Lower lobe of right lung (tissue), 2 donors: ENCODE data around the gene KIF13A. TPM values are rescaled to one million over a fixed set of nuclear protein-coding genes. Genes with fewer than 3 reads are reported as not detected.

Experiments used
- ATAC-seq, 2 donors: fragments of 200-7000 bp; cut with Tn5 transposase; one replicate each; pipeline ENCODE4 v1.9.1; 2020 to 2022; ENCODE audit warnings: mild to moderate bottlenecking in 2 of 2, moderate library complexity in 2 of 2
- DNase-seq: peaks from one replicate; pipeline ENCODE4 v3.0.0-alpha.2; 2020
- H3K27ac ChIP-seq: fragments of 200-600 bp; one replicate; pipeline ENCODE4 v1.8.0; 2022
- H3K27me3 ChIP-seq: fragments of 200-600 bp; one replicate; pipeline ENCODE4 v1.8.0; 2022; ENCODE audit warnings: low read depth
- H3K36me3 ChIP-seq: fragments of 200-600 bp; one replicate; pipeline ENCODE4 v1.8.0; 2022; ENCODE audit warnings: mild to moderate bottlenecking
- H3K4me1 ChIP-seq: fragments of 200-600 bp; one replicate; pipeline ENCODE4 v1.8.0; 2022
- H3K4me3 ChIP-seq: fragments of 200-600 bp; one replicate; pipeline ENCODE4 v1.8.0; 2022; ENCODE audit warnings: mild to moderate bottlenecking
- H3K9me3 ChIP-seq: fragments of 200-600 bp; one replicate; pipeline ENCODE4 v1.8.0; 2022
- intact Hi-C: fragments of 100-400 bp; cut with DNase I; formaldehyde crosslinking; loops from one replicate; pipeline ENCODE4 v1.11.0; 2022
- total RNA-seq: library from RNA; stranded (reverse); fragmentation: NEBNext Ultra II Directional; extraction: Animal tissue kit (Norgen Biotek cat#: 25700); gene quantifications from one replicate; pipeline ENCODE4 v1.2.1, GENCODE V29; 2021
- TF ChIP-seq, protein P1 (sequence below): fragments of 200-600 bp; IDR thresholded peaks from one replicate; pipeline ENCODE4 v1.8.0; 2022; ENCODE audit warnings: antibody characterized with exemption, mild to moderate bottlenecking
- donor health status: DM: no; HTN: yes; CAD: no; lungs with severe emphysema.

The KIF13A gene
- total RNA-seq, 1 donor from 2014 or later: 55.2 TPM

DNA sequence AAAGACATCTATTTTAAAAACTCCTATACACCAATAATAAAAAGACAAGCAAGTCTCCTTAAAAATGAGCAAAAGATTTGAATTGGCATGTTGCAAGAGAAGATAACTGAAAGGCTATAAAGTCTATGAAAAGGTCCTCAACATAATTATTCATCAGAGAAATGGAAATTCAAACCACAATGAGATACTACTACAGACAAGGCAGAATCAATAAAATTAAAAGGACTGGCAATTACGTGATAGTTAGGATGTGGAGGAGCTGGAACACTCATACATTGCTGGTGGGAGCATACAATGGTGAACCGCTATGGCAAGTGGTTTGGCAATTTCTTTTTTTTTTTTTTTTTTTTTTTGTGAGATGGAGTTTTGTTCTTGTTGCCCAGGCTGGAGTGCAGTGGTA is 43.8 kb upstream of the KIF13A start:
- TF ChIP-seq, protein P1, sequence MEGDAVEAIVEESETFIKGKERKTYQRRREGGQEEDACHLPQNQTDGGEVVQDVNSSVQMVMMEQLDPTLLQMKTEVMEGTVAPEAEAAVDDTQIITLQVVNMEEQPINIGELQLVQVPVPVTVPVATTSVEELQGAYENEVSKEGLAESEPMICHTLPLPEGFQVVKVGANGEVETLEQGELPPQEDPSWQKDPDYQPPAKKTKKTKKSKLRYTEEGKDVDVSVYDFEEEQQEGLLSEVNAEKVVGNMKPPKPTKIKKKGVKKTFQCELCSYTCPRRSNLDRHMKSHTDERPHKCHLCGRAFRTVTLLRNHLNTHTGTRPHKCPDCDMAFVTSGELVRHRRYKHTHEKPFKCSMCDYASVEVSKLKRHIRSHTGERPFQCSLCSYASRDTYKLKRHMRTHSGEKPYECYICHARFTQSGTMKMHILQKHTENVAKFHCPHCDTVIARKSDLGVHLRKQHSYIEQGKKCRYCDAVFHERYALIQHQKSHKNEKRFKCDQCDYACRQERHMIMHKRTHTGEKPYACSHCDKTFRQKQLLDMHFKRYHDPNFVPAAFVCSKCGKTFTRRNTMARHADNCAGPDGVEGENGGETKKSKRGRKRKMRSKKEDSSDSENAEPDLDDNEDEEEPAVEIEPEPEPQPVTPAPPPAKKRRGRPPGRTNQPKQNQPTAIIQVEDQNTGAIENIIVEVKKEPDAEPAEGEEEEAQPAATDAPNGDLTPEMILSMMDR: no peak
- DNase-seq (no peak), ATAC-seq (no peak)
- intact Hi-C loops: no loop called here
- Histone ChIP-seq H3K9me3 (no peaks in the 10 kb centered on the region), H3K27ac (no peak overlapping the region), H3K27me3 (no peaks in the 10 kb centered on the region), H3K36me3 (no peaks in the 10 kb centered on the region), H3K4me3 (no peak overlapping the region), H3K4me1 (no peaks in the 10 kb centered on the region)

DNA sequence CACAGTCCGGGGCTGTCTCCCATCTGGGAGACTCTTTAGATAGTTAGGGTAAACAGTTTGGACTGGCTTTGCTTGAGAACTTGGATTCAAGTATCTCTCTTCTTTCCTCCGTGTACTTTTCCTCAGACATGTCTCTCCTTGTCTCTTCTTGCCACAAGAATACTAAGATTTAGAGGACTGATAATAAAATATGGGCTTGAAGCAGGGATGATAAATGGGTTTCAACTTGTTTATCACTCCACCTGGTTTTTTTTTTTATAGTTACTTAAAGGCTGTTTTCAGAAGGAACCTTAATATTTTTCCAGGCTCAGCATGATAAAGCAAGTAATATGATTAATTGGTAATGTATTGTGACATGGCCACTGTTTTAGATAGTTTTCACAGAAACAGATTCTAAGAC is 40.9 kb upstream of the KIF13A start:
- TF ChIP-seq, protein P1: no peak
- intact Hi-C loops: no loop called here
- no peaks in the 10 kb centered on the region for H3K9me3 ChIP-seq
- H3K36me3 ChIP-seq: no peaks in the 10 kb centered on the region
- DNase-seq (no peak), ATAC-seq (no peak)
- no peak overlapping the region for H3K4me3 ChIP-seq
- H3K27me3 ChIP-seq: no peaks in the 10 kb centered on the region
- H3K27ac ChIP-seq: no peak overlapping the region
- no peaks in the 10 kb centered on the region for H3K4me1 ChIP-seq

DNA sequence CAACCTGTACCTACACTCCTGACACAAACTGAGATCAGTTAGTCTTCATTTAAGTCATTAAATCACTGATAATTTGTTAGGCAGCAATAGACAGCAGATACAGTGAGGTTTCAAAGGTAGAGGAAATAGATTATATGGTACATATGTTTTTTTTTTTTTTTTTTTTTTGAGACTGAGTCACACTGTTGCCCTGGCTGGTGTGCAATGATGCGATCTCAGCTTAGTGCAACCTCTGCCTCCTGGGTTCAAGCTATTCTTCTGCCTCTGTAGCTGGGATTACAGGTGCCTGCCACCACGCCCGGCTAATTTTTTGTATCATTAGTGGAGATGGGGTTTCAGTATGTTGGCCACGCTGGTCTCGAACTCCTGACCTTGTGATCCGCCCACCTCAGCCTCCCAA is 38.2 kb upstream of the KIF13A start:
- Histone ChIP-seq H3K4me3 (no peak overlapping the region), H3K9me3 (no peaks in the 10 kb centered on the region), H3K27me3 (no peaks in the 10 kb centered on the region), H3K4me1 (no peaks in the 10 kb centered on the region), H3K27ac (no peak overlapping the region), H3K36me3 (no peaks in the 10 kb centered on the region)
- ATAC-seq (no peak), DNase-seq (no peak)
- intact Hi-C loops: no loop called here
- TF ChIP-seq, protein P1: no peak

DNA sequence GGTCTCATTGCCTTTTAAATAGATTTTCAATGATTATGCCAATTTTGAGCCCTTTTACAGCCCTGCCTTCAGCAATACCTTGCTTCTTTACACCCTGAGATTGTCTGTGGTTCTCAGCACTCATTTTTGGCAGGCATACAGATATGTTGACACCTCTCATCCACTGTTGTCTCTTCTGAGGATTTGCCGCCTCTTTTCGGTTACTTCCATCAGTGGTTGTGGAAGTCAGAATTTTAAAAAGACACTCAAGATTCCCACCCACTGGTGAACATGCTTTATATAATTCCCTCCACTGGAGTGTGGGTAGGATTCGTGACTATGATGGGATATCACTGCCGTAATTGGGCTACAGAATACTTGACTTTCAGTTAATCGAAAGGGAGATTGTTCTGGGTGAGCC is 37.4 kb upstream of the KIF13A start:
- no peaks in the 10 kb centered on the region for H3K9me3 ChIP-seq
- no peaks in the 10 kb centered on the region for H3K4me1 ChIP-seq
- H3K27me3 ChIP-seq: peaks cover 5% of the 10 kb centered on the region
- ATAC-seq (no peak), DNase-seq (no peak)
- H3K36me3 ChIP-seq: no peaks in the 10 kb centered on the region
- intact Hi-C loops: no loop called here
- no peak overlapping the region for H3K4me3 ChIP-seq
- no peak overlapping the region for H3K27ac ChIP-seq
- TF ChIP-seq, protein P1: no peak

DNA sequence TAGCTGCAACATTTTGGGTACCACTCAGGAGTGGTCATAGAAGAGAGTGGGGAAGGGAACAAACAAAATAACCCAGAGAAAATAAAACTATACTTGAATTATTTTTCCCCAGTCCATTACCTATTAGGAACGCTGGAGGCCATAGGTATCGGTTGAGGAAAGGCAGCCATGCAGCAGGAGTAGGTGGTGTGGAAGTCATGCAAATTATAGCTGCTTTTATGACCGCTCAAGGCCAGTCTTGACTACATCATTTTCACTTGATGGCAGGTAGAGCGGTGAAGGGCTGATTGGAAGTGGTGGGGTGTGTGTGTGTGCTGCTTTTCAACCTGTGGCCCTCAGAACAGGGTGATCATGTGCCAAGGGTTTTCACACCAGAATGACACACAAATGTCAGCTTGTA is 36.5 kb upstream of the KIF13A start:
- H3K27me3 ChIP-seq: peaks cover 5% of the 10 kb centered on the region

More for the DNA sequence above, 36.5 kb upstream of the KIF13A start:
- no peak overlapping the region for H3K27ac ChIP-seq
- no peaks in the 10 kb centered on the region for H3K4me1 ChIP-seq
- no peak for DNase-seq
- H3K36me3 ChIP-seq: no peaks in the 10 kb centered on the region
- TF ChIP-seq, protein P1: no peak
- ATAC-seq: no peak
- no peaks in the 10 kb centered on the region for H3K9me3 ChIP-seq
- no peak overlapping the region for H3K4me3 ChIP-seq
- intact Hi-C loops: no loop called here
